Esophagus squamous epithelium (tissue), 5 donors: Measurements from ENCODE around the gene SPPL2C. TPM values are rescaled to one million over a fixed set of nuclear protein-coding genes. Genes with fewer than 3 reads are reported as not detected.

Experiments
- DNase-seq: peaks from one replicate; lab custom pipeline; 2025; lab: John Stamatoyannopoulos, UW
- H3K27ac ChIP-seq, 4 donors: fragments of 200-600 bp; sonication (generic); one replicate each; pipeline ENCODE4 v1.5.1; 2016 to 2019; ENCODE audit warnings: mild to moderate bottlenecking in 1 of 4
- H3K27me3 ChIP-seq, 4 donors: fragments of 200-600 bp; sonication (generic); 1 replicate in 3 of 4; 2 replicates in 1 of 4; pipeline versions ENCODE4 v1.5.1 to v1.6.0; 2017 to 2021; ENCODE audit warnings: antibody characterized with exemption in 1 of 4
- H3K36me3 ChIP-seq, 3 donors: fragments of 200-600 bp; sonication (generic); one replicate each; pipeline ENCODE4 v1.5.1; 2016 to 2019
- H3K4me1 ChIP-seq, 3 donors: fragments of 200-600 bp; sonication (generic); one replicate each; pipeline ENCODE4 v1.5.1; 2017 to 2019
- H3K4me3 ChIP-seq, 4 donors: fragments of 200-600 bp; sonication (generic); 1 replicate in 3 of 4; 2 replicates in 1 of 4; pipeline ENCODE4 v1.5.1; 2016 to 2019; ENCODE audit warnings: mild to moderate bottlenecking in 2 of 4, moderate library complexity in 1 of 4
- H3K9me3 ChIP-seq, 3 donors: fragments of 200-600 bp; sonication (generic); one replicate each; pipeline ENCODE4 v1.5.1; 2016 to 2019
- POLR2A ChIP-seq, 4 donors: fragments of 450-650 bp; IDR thresholded peaks; one replicate each; pipeline ENCODE4 v1.6.1; 2017; ENCODE audit warnings: antibody characterized with exemption in 4 of 4, mild to moderate bottlenecking in 4 of 4, moderate library complexity in 3 of 4
- WGBS, 2 donors: methylation state at CpG; one replicate each; pipeline ENCODE4 v1.1.5; 2018; 5-methylcytosine and 5-hydroxymethylcytosine counted together
- intact Hi-C: fragments of 100-400 bp; cut with DNase I; formaldehyde crosslinking; loops from one replicate; pipeline ENCODE4 v1.15.0; 2022
- total RNA-seq, 4 donors: library from RNA; depleted of rRNA; stranded (reverse); fragments of >200 nt; gene quantifications; one replicate each; pipeline ENCODE4 v1.1.0, GENCODE V29; 2016
- TF ChIP-seq, protein P1 (sequence below), 6 experiments: fragments of 450-650 bp in 4 of 6; fragments of 200-600 bp in 2 of 6; sonication (generic) in 2 of 6; IDR thresholded peaks; one replicate each; pipeline ENCODE4 v1.5.1; 2016 to 2019; ENCODE audit warnings: antibody characterized with exemption in 6 of 6, mild to moderate bottlenecking in 4 of 6, moderate library complexity in 4 of 6
- donor health status: DM: yes; HTN: yes; CAD: no.

The SPPL2C gene
- total RNA-seq, 4 donors from 2014 or later: not detected

DNA sequence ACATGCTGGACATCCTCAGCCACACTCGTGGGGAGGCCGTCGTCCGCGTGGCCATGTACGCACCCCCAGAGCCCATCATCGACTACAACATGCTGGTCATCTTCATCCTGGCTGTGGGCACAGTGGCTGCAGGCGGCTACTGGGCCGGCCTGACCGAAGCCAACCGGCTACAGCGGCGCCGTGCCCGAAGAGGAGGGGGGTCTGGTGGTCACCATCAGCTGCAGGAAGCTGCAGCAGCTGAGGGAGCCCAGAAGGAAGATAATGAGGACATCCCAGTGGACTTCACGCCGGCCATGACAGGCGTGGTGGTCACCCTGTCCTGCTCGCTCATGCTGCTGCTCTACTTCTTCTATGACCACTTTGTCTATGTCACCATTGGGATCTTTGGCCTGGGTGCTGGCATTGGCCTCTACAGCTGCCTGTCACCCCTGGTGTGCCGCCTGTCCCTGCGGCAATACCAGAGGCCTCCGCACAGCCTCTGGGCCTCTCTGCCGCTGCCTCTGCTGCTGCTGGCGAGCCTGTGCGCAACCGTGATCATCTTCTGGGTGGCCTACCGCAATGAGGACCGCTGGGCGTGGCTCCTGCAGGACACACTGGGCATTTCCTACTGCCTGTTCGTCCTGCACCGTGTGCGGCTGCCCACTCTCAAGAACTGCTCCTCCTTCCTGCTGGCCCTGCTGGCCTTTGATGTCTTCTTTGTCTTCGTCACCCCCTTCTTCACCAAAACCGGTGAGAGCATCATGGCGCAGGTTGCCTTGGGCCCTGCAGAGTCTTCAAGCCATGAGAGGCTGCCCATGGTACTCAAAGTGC lies 900 bp downstream of the SPPL2C start:
- no peak overlapping the region for H3K27ac ChIP-seq
- no peaks in the 10 kb centered on the region for H3K9me3 ChIP-seq
- TF ChIP-seq, protein P1, sequence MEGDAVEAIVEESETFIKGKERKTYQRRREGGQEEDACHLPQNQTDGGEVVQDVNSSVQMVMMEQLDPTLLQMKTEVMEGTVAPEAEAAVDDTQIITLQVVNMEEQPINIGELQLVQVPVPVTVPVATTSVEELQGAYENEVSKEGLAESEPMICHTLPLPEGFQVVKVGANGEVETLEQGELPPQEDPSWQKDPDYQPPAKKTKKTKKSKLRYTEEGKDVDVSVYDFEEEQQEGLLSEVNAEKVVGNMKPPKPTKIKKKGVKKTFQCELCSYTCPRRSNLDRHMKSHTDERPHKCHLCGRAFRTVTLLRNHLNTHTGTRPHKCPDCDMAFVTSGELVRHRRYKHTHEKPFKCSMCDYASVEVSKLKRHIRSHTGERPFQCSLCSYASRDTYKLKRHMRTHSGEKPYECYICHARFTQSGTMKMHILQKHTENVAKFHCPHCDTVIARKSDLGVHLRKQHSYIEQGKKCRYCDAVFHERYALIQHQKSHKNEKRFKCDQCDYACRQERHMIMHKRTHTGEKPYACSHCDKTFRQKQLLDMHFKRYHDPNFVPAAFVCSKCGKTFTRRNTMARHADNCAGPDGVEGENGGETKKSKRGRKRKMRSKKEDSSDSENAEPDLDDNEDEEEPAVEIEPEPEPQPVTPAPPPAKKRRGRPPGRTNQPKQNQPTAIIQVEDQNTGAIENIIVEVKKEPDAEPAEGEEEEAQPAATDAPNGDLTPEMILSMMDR (IDR thresholded peaks at IDR 0.05): no peak
- TF ChIP-seq POLR2A (IDR thresholded peaks at IDR 0.05): no peak
- no peaks in the 10 kb centered on the region for H3K4me1 ChIP-seq
- WGBS, 2 donors: 73 to 74% methylated on average over 4 to 12 of the region's 35 CpGs
- H3K36me3 ChIP-seq: no peaks in the 10 kb centered on the region
- peaks cover 0 to 13% (median 0%) of the 10 kb centered on the region in 4 donors for H3K27me3 ChIP-seq
- DNase-seq: no peak
- intact Hi-C loops: no loop called here
- no peak overlapping the region for H3K4me3 ChIP-seq

DNA sequence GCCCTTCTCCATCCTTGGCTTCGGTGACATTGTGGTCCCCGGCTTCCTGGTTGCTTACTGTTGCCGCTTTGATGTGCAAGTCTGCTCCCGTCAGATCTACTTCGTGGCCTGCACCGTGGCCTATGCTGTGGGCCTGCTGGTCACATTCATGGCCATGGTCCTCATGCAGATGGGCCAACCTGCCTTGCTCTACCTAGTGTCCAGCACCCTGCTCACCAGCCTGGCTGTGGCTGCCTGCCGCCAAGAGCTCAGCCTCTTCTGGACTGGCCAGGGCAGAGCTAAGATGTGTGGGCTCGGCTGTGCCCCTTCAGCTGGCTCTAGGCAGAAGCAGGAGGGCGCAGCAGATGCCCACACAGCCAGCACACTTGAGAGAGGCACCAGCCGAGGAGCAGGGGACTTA lies 1.5 kb downstream of the SPPL2C start:
- TF ChIP-seq, protein P1 (IDR thresholded peaks at IDR 0.05): no peak
- TF ChIP-seq POLR2A (IDR thresholded peaks at IDR 0.05): no peak
- no peak overlapping the region for H3K4me3 ChIP-seq
- no peak overlapping the region for H3K27ac ChIP-seq
- intact Hi-C loops: no loop called here
- H3K27me3 ChIP-seq: peaks cover 0 to 18% (median 0%) of the 10 kb centered on the region in 4 donors
- no peaks in the 10 kb centered on the region for H3K4me1 ChIP-seq
- 87 to 88% methylated on average over 4 to 6 of the region's 10 CpGs for WGBS, 2 donors
- DNase-seq: no peak
- H3K9me3 ChIP-seq: no peaks in the 10 kb centered on the region
- H3K36me3 ChIP-seq: no peaks in the 10 kb centered on the region

DNA sequence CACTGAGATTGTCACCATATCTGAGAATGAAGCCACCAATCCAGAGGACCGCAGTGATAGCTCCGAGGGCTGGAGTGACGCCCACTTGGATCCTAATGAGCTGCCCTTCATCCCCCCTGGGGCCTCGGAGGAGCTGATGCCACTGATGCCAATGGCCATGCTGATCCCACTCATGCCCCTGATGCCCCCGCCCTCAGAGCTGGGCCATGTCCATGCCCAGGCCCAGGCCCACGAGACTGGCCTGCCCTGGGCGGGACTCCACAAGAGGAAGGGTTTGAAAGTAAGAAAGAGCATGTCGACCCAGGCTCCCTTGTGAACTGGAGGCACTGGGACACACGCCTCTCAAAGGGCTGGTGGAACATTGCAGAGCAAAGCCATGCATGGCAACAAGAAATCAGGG lies 2.0 kb downstream of the SPPL2C start:
- no peak for TF ChIP-seq POLR2A (IDR thresholded peaks at IDR 0.05)
- TF ChIP-seq, protein P1 (IDR thresholded peaks at IDR 0.05): no peak
- H3K4me3 ChIP-seq: no peak overlapping the region
- 59 to 85% methylated on average over 4 to 5 of the region's 9 CpGs for WGBS, 2 donors
- no peaks in the 10 kb centered on the region for H3K9me3 ChIP-seq
- H3K36me3 ChIP-seq: no peaks in the 10 kb centered on the region
- intact Hi-C loops: no loop called here
- H3K4me1 ChIP-seq: no peaks in the 10 kb centered on the region
- peaks cover 0 to 22% (median 0%) of the 10 kb centered on the region in 4 donors for H3K27me3 ChIP-seq
- DNase-seq: no peak
- H3K27ac ChIP-seq: no peak overlapping the region

DNA sequence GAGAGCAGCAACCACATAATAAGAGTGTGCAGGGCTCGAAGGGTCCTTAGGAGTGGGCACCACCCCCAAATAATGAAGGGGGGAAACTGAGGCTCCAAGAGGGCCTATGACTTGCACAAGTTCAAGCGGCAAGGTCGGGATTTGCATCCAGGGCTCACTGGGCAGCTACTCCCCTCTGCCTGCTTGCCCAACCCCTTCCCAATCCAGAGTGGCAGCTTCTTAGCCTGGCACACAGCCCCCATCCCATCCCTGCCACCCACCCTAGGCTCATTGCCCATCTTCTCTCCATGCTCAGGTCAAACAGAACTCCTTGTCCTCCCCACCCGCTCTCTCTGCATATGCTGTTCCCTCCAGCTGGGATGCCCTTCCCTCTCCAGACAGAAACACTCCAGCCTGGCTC lies 2.4 kb downstream of the SPPL2C start:
- DNase-seq: no peak
- no peak for TF ChIP-seq POLR2A (IDR thresholded peaks at IDR 0.05)
- TF ChIP-seq, protein P1 (IDR thresholded peaks at IDR 0.05): no peak
- peaks cover 0 to 27% (median 0%) of the 10 kb centered on the region in 4 donors for H3K27me3 ChIP-seq
- no peaks in the 10 kb centered on the region for H3K36me3 ChIP-seq
- no peaks in the 10 kb centered on the region for H3K9me3 ChIP-seq
- 86 to 89% methylated on average over 4 of the region's 4 CpGs for WGBS, 2 donors
- H3K4me1 ChIP-seq: no peaks in the 10 kb centered on the region
- intact Hi-C loops: no loop called here
- H3K27ac ChIP-seq: no peak overlapping the region
- H3K4me3 ChIP-seq: no peak overlapping the region

DNA sequence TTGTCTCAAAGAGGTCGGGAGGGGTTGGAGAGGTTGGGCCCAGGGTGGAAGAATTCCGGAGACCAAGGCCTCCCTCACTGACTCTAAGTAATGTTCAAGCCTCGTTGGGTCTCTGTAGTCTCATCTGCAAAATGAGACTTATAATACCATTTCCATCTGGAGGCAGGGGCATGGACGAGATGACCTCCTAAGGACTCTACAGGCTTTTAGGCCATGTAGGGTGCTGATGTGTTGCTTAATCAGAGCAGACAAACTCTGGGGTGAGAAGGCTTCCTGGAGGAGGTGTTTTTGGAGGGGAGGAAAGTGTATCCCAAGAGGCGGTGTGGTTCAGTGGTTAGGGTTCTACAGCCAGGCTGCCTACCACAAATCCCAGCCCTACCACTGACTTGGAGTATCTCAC lies 3.1 kb downstream of the SPPL2C start:
- no peaks in the 10 kb centered on the region for H3K9me3 ChIP-seq
- WGBS, 2 donors: 78 to 80% methylated on average over 5 of the region's 5 CpGs
- intact Hi-C loops: no loop called here

More for the DNA sequence above, 3.1 kb downstream of the SPPL2C start:
- peaks cover 0 to 3% (median 0%) of the 10 kb centered on the region in 3 donors for H3K4me1 ChIP-seq
- H3K36me3 ChIP-seq: no peaks in the 10 kb centered on the region
- no peak for DNase-seq
- H3K27me3 ChIP-seq: peaks cover 0 to 33% (median 0%) of the 10 kb centered on the region in 4 donors
- H3K4me3 ChIP-seq: no peak overlapping the region
- no peak overlapping the region for H3K27ac ChIP-seq
- TF ChIP-seq POLR2A (IDR thresholded peaks at IDR 0.05): no peak
- TF ChIP-seq, protein P1 (IDR thresholded peaks at IDR 0.05): no peak
